H1 (cell line): ENCODE results near the gene RAB10. TPM values are rescaled to one million over a fixed set of nuclear protein-coding genes. Genes with fewer than 3 reads are reported as not detected.

Experiments
- CTCF ChIA-PET: fragments of 300-600 bp; sonication (Branson Sonifier 250); formaldehyde crosslinking; loops from one replicate; lab custom pipeline; 2021; ENCODE audit not compliant: partially characterized antibody; lab: Charles Lee
- POLR2A ChIA-PET: fragments of 300-600 bp; sonication (Branson Sonifier 250); formaldehyde crosslinking; loops from one replicate; lab custom pipeline; 2021; ENCODE audit warnings: inconsistent platforms; ENCODE audit not compliant: partially characterized antibody; lab: Charles Lee
- DNase-seq, 2 experiments: peaks; one replicate each; pipeline versions ENCODE4 v3.0.0 to v3.0.0-alpha.2; 2010 to 2022; ENCODE audit warnings: low spot score in 2 of 2, low read depth in 1 of 2, mixed read lengths in 1 of 2
- FAIRE-seq: peaks from 2 replicates; lab custom pipeline; 2011; peaks lifted over from hg19 to GRCh38; lab: Jason Lieb, UNC
- H2AFZ ChIP-seq: 2 replicates; pipeline ENCODE4 v1.8.1; 2012; ENCODE audit warnings: low read length, inconsistent platforms
- H2AK5ac ChIP-seq: 2 replicates; pipeline ENCODE4 v1.6.1; 2013; ENCODE audit warnings: low read depth, low read length
- H2BK120ac ChIP-seq: replicated peaks from 2 replicates; pipeline ENCODE3; 2013; ENCODE audit warnings: low read depth, low read length, inconsistent platforms
- H2BK12ac ChIP-seq: 2 replicates; pipeline ENCODE4 v1.6.1; 2013; ENCODE audit warnings: low read depth, low read length
- H2BK15ac ChIP-seq: 2 replicates; pipeline ENCODE4 v1.6.1; 2013; ENCODE audit warnings: low read length
- H2BK20ac ChIP-seq: 2 replicates; pipeline ENCODE4 v1.6.1; 2013; ENCODE audit warnings: low read length
- H2BK5ac ChIP-seq: 2 replicates; pipeline ENCODE4 v1.6.1; 2013; ENCODE audit warnings: low read depth, low read length
- H3K14ac ChIP-seq: 2 replicates; pipeline ENCODE4 v1.6.1; 2013; ENCODE audit warnings: inconsistent platforms; ENCODE audit not compliant: insufficient read length
- H3K18ac ChIP-seq: 2 replicates; pipeline ENCODE4 v1.6.1; 2013; ENCODE audit warnings: low read length; ENCODE audit errors: extremely low read depth
- H3K23ac ChIP-seq: 2 replicates; pipeline ENCODE4 v1.6.1; 2013; ENCODE audit warnings: inconsistent platforms; ENCODE audit not compliant: insufficient read length
- H3K23me2 ChIP-seq: 2 replicates; pipeline ENCODE4 v1.6.1; 2013; ENCODE audit warnings: low read depth, low read length
- H3K27ac ChIP-seq: 2 replicates; pipeline ENCODE4 v1.6.1; 2011; ENCODE audit warnings: low read depth, low read length, inconsistent platforms
- H3K27me3 ChIP-seq, 4 experiments: replicated peaks in 1 of 4; 1 replicate in 1 of 4; 2 replicates in 3 of 4; pipeline versions ENCODE4 v1.6.1 to v1.8.1; 2011 to 2013; ENCODE audit warnings: low read length in 3 of 4, mild to moderate bottlenecking in 3 of 4, inconsistent platforms in 2 of 4, mixed read lengths in 2 of 4, moderate library complexity in 1 of 4; ENCODE audit not compliant: control insufficient read depth in 3 of 4, insufficient read depth in 3 of 4; ENCODE audit errors: extremely low read depth in 1 of 4
- H3K36me3 ChIP-seq, 4 experiments: 2 replicates each; pipeline versions ENCODE4 v1.6.1 to v1.8.1; 2011 to 2013; ENCODE audit warnings: mild to moderate bottlenecking in 4 of 4, low read length in 3 of 4, moderate library complexity in 2 of 4, control low read depth in 1 of 4, inconsistent platforms in 1 of 4; ENCODE audit not compliant: insufficient read depth in 4 of 4, control insufficient read depth in 2 of 4
- H3K4ac ChIP-seq: replicated peaks from 2 replicates; pipeline ENCODE3; 2013; ENCODE audit warnings: low read length, low read depth, mixed read lengths, inconsistent platforms; ENCODE audit not compliant: insufficient read length
- H3K4me1 ChIP-seq, 4 experiments: replicated peaks in 1 of 4; 1 replicate in 1 of 4; 2 replicates in 3 of 4; pipeline versions ENCODE4 v1.6.1 to v1.8.1; 2011 to 2013; ENCODE audit warnings: low read length in 3 of 4, inconsistent platforms in 2 of 4, mixed read lengths in 1 of 4; ENCODE audit not compliant: insufficient read depth in 4 of 4, control insufficient read depth in 3 of 4
- H3K4me2 ChIP-seq, 2 experiments: 2 replicates each; pipeline versions ENCODE4 v1.6.1 to v1.8.1; 2011 to 2013; ENCODE audit warnings: low read depth in 2 of 2, low read length in 2 of 2, control low read depth in 1 of 2, inconsistent platforms in 1 of 2, mild to moderate bottlenecking in 1 of 2; ENCODE audit not compliant: insufficient read depth in 1 of 2
- H3K4me3 ChIP-seq, 4 experiments: fragments of 200-600, 300-600 bp in 1 of 4; sonication (generic), shearing (Covaris generic), sonication (Bioruptor Twin) in 1 of 4; 2 replicates each; pipeline versions ENCODE4 v1.5.1 to v1.8.1; 2011 to 2016; ENCODE audit warnings: low read length in 4 of 4, low read depth in 3 of 4, control low read depth in 2 of 4, inconsistent platforms in 2 of 4, mild to moderate bottlenecking in 2 of 4, mixed read lengths in 1 of 4, moderate library complexity in 1 of 4; ENCODE audit not compliant: insufficient read depth in 2 of 4; ENCODE audit errors: extremely low read depth in 1 of 4
- H3K56ac ChIP-seq: replicated peaks from 2 replicates; pipeline ENCODE3; 2013; ENCODE audit warnings: low read depth, mild to moderate bottlenecking, mixed read lengths, low read length, inconsistent platforms; ENCODE audit not compliant: insufficient read length
- H3K79me1 ChIP-seq: 2 replicates; pipeline ENCODE4 v1.6.1; 2013; ENCODE audit warnings: low read depth, low read length, control low read depth
- H3K79me2 ChIP-seq, 2 experiments: 2 replicates each; pipeline versions ENCODE4 v1.6.1 to v1.8.1; 2012 to 2013; ENCODE audit warnings: low read length in 2 of 2, mild to moderate bottlenecking in 2 of 2, inconsistent platforms in 1 of 2; ENCODE audit not compliant: insufficient read depth in 2 of 2, control insufficient read depth in 1 of 2
- H3K9ac ChIP-seq, 4 experiments: replicated peaks in 1 of 4; 1 replicate in 1 of 4; 2 replicates in 3 of 4; pipeline versions ENCODE4 v1.6.1 to v1.8.1; 2011 to 2013; ENCODE audit warnings: low read depth in 3 of 4, low read length in 3 of 4, control low read depth in 2 of 4, mild to moderate bottlenecking in 2 of 4, moderate library complexity in 2 of 4, inconsistent platforms in 1 of 4; ENCODE audit errors: extremely low read depth in 1 of 4
- H3K9me3 ChIP-seq, 2 experiments: 2 replicates each; pipeline versions ENCODE4 v1.6.1 to v1.8.1; 2012 to 2013; ENCODE audit warnings: mild to moderate bottlenecking in 2 of 2, moderate library complexity in 2 of 2, control low read depth in 1 of 2, inconsistent platforms in 1 of 2, low read depth in 1 of 2, low read length in 1 of 2, mixed read lengths in 1 of 2; ENCODE audit not compliant: insufficient read depth in 2 of 2
- H4K20me1 ChIP-seq, 2 experiments: replicated peaks in 1 of 2; 2 replicates each; pipeline versions ENCODE3 to v1.8.1; 2011 to 2013; ENCODE audit warnings: inconsistent platforms in 2 of 2, low read length in 2 of 2, mild to moderate bottlenecking in 1 of 2; ENCODE audit not compliant: insufficient read depth in 2 of 2, control insufficient read depth in 1 of 2
- H4K5ac ChIP-seq: 2 replicates; pipeline ENCODE4 v1.6.1; 2013; ENCODE audit warnings: low read length, low read depth, mixed read lengths, inconsistent platforms; ENCODE audit not compliant: insufficient read length
- H4K8ac ChIP-seq: 2 replicates; pipeline ENCODE4 v1.8.0; 2013; ENCODE audit warnings: mild to moderate bottlenecking, moderate library complexity, low read length, inconsistent platforms; ENCODE audit not compliant: insufficient read depth; ENCODE audit errors: extremely low read depth
- H4K91ac ChIP-seq: replicated peaks from 2 replicates; pipeline ENCODE3; 2013; ENCODE audit warnings: low read length, mixed read lengths, inconsistent platforms; ENCODE audit not compliant: insufficient read length
- CBX5 ChIP-seq: fragments of 300-800, 300-1000 bp; sonication (generic); IDR thresholded peaks from 2 replicates; pipeline ENCODE4 v1.7.1; 2016; ENCODE audit warnings: antibody characterized with exemption, low read length, low read depth
- CHD1 ChIP-seq: IDR thresholded peaks from 2 replicates; pipeline ENCODE4 v1.6.1; 2012; ENCODE audit warnings: low read depth, low read length, improper control_type of control experiment
- JUN ChIP-seq: IDR thresholded peaks from 2 replicates; pipeline ENCODE4 v1.6.1; 2011; ENCODE audit warnings: low read depth, mild to moderate bottlenecking, improper control_type of control experiment, low read length
- KDM1A ChIP-seq: fragments of 200-600, 300-600 bp; sonication (generic); IDR thresholded peaks from 2 replicates; pipeline ENCODE4 v1.7.1; 2016; ENCODE audit warnings: mild to moderate bottlenecking, low read length, borderline replicate concordance
- SP2 ChIP-seq: IDR thresholded peaks from 2 replicates; pipeline ENCODE4 v1.6.1; 2012; ENCODE audit warnings: mild to moderate bottlenecking, low read length, inconsistent platforms
- SRF ChIP-seq: IDR thresholded peaks from 2 replicates; pipeline ENCODE4 v1.6.1; 2011; ENCODE audit warnings: mild to moderate bottlenecking, low read depth, low read length, moderate library complexity
- WGBS, 2 experiments: shearing (Covaris generic) in 1 of 2; methylation state at CpG; one replicate each; pipeline versions ENCODE4 v1.1.6 to v1.1.7; 2013 to 2015; ENCODE audit warnings: low lambda C conversion rate in 2 of 2, mixed read lengths in 2 of 2, inconsistent platforms in 1 of 2, low coverage in 1 of 2, missing lambda C conversion rate in 1 of 2; ENCODE audit not compliant: insufficient replicate concordance in 2 of 2, insufficient coverage in 1 of 2, insufficient read length in 1 of 2; ENCODE audit errors: extremely low coverage in 1 of 2, missing lambda C conversion rate in 1 of 2; 5-methylcytosine and 5-hydroxymethylcytosine counted together
- polyA plus RNA-seq, 7 experiments: library from polyadenylated mRNA; depleted of rRNA in 3 of 7; stranded (reverse) in 5 of 7; unstranded in 2 of 7; fragments of >200 nt in 5 of 7; fragments of 200-250 nt in 2 of 7; gene quantifications; 1 replicate in 5 of 7; 2 replicates in 1 of 7; 4 replicates in 1 of 7; pipeline versions ENCODE4 v1.2.1 to v1.2.3, GENCODE V29; 2011 to 2013; ENCODE audit warnings: missing spikeins in 2 of 7, mixed read lengths in 2 of 7
- total RNA-seq: library from RNA; stranded (reverse); fragmentation: NEBNext Ultra II Directional; extraction: Animal tissue kit (Norgen Biotek cat#: 25700); gene quantifications from 2 replicates; pipeline ENCODE4 v1.2.1, GENCODE V29; 2021

The RAB10 gene
- total and polyA plus RNA-seq, 2 of the 8 experiments (the other 6 are each of a cell fraction or from before 2014, with no cell fraction given) = 42.6 to 136 TPM

- 91% methylated on average over 4 of the region's 4 CpGs; no CpG with 5 or more reads in 1 of the 2 experiments for WGBS, 2 experiments
- FAIRE-seq = no peak
- Histone ChIP-seq H4K8ac (peak overlapping the region; percentile 21; the same call in 1 of the 2 replicates), H3K36me3 (peaks cover 0 to 11% (median 0%) of the 10 kb centered on the region in 4 experiments; a peak in 1 of 8 replicates), H3K79me2 (peaks cover 0 to 96% of the 10 kb centered on the region in 2 experiments), H3K18ac (no peak overlapping the region), H2BK5ac (no peak overlapping the region), H3K23ac (no peak overlapping the region), H3K4me3 (no peak overlapping the region), H4K5ac (no peak overlapping the region), H3K9me3 (no peaks in the 10 kb centered on the region), H3K14ac (no peak overlapping the region), H2BK12ac (no peak overlapping the region), H3K79me1 (peaks cover 4% of the 10 kb centered on the region), H3K27me3 (no peaks in the 10 kb centered on the region), H4K91ac (no peak overlapping the region), H2AFZ (no peak overlapping the region), H3K4ac (no peak overlapping the region), H3K9ac (no peak overlapping the region), H3K56ac (no peak overlapping the region), H3K4me1 (peaks cover 0 to 8% (median 4%) of the 10 kb centered on the region in 4 experiments; a peak in 5 of 7 replicates), H3K4me2 (no peak overlapping the region), H2BK15ac (no peak overlapping the region), H3K27ac (no peak overlapping the region), H3K23me2 (no peaks in the 10 kb centered on the region), H2AK5ac (no peak overlapping the region), H4K20me1 (peaks cover 4 to 12% of the 10 kb centered on the region in 2 experiments), H2BK120ac (no peak overlapping the region), H2BK20ac (no peak overlapping the region)
- TF ChIP-seq CBX5 = no peak
- no peak for TF ChIP-seq JUN
- TF ChIP-seq SRF = no peak
- TF ChIP-seq KDM1A = peak; percentile 63; the same call in 1 of the 2 replicates
- no peak for TF ChIP-seq CHD1
- no peak for TF ChIP-seq SP2
- CTCF ChIA-PET = interaction anchor here (0.9 kb wide), 1 partner anchor 30 kb away, joined by 3 read pairs; no protein-coding TSS in a partner anchor
- DNase-seq = no peak
- POLR2A ChIA-PET = interaction anchor here (0.9 kb wide), 1 partner anchor 31 kb away, joined by 3 read pairs; the partner anchor contains the start of gene RAB10
Measured at GRCh38 chr2:26064846-26065245, 31.0 kb downstream of the RAB10 start.
